ENCODE results near the gene RTN4RL2. TPM values are rescaled to one million over a fixed set of nuclear protein-coding genes. Genes with fewer than 3 reads are reported as not detected.
A peak's percentile ranks its signal among the peaks of the same experiment; 100 is the strongest.

RTN4RL2 gene
- total RNA-seq, 1 donor = 0.36 TPM

DNA sequence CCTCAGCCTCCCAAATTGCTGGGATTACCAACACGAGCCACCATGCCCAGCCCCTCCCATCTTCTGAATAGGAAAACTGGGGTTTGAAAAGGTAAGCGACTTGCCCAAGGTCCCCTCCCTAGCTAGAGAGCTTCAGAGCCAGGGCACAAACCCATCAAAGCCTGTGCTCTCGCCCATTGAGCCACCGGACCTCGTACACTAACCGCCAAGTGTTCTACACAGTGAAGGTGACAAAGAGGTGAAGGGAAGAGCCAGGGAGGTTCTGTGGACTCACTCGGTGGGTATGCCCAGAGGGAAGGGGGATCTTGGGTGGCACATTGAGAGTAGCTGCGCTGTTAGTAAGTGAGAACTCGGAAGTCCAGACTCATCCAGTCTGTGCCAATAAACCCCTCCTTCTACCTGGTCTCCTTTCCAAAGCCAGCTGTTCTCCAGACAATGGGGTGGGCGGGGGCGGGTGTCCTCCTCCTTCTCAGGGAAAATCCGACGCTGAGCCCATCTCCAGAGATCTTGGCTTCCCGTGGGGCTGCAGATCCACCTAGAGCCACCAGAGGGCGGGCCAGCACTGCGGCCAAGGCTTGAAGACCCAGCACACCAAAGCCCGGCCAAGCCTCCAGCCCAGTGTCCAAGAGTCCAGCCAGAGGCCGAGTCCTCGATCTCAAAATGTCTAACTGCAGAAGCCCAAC, 3.2 kb upstream of the RTN4RL2 start:
- Histone ChIP-seq H3K27ac (ENCODE audit: low read depth, low read length) (no peak overlapping the region), H3K36me3 (ENCODE audit: insufficient read depth, low read length) (no peaks in the 10 kb centered on the region), H3K4me3 (ENCODE audit: insufficient read depth, low read length) (no peak overlapping the region), H4K20me1 (ENCODE audit: insufficient read depth, low read length) (no peaks in the 10 kb centered on the region), H3K4me2 (ENCODE audit: insufficient read depth, low read length) (peak overlapping the region; percentile 77), H3K9me3 (ENCODE audit: low read depth, low read length) (no peaks in the 10 kb centered on the region), H3K4me1 (ENCODE audit: insufficient read depth, low read length) (peaks cover 8% of the 10 kb centered on the region), H3K79me2 (ENCODE audit: insufficient read depth, low read length) (no peaks in the 10 kb centered on the region), H3K27me3 (ENCODE audit: insufficient read depth, low read length) (peaks cover 49% of the 10 kb centered on the region), H2AFZ (ENCODE audit: low read length) (peak overlapping the region; percentile 39)
- DNase-seq (ENCODE audit: insufficient read length, low spot score, missing footprints) = peak; percentile 98
- TF ChIP-seq, protein P1, sequence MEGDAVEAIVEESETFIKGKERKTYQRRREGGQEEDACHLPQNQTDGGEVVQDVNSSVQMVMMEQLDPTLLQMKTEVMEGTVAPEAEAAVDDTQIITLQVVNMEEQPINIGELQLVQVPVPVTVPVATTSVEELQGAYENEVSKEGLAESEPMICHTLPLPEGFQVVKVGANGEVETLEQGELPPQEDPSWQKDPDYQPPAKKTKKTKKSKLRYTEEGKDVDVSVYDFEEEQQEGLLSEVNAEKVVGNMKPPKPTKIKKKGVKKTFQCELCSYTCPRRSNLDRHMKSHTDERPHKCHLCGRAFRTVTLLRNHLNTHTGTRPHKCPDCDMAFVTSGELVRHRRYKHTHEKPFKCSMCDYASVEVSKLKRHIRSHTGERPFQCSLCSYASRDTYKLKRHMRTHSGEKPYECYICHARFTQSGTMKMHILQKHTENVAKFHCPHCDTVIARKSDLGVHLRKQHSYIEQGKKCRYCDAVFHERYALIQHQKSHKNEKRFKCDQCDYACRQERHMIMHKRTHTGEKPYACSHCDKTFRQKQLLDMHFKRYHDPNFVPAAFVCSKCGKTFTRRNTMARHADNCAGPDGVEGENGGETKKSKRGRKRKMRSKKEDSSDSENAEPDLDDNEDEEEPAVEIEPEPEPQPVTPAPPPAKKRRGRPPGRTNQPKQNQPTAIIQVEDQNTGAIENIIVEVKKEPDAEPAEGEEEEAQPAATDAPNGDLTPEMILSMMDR (IDR thresholded peaks at IDR 0.05; ENCODE audit: extremely low read depth, low read depth, low read length) = peak; percentile 95

DNA sequence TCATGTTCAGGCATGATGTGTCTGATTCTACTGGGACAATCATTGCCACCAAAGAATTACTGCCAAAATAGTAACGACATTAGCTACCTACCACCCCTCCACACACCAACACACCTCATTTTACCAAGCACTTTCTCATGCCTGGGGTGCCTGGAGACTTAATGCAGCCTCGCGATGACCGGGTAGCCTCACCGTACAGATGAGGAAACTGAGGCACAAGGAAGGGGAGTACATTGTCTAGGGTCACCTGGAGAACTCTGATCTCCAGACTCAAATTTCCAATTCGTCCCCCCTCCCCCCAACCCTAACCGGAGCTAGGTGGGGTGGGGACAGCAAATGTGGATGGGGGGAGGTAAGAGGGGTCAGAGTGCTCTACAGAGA, 2.7 kb upstream of the RTN4RL2 start:
- H2AFZ ChIP-seq (ENCODE audit: low read length) = no peak overlapping the region
- TF ChIP-seq, protein P1 (IDR thresholded peaks at IDR 0.05; ENCODE audit: extremely low read depth, low read depth, low read length) = no peak
- no peaks in the 10 kb centered on the region for H3K79me2 ChIP-seq (ENCODE audit: insufficient read depth, low read length)
- H3K36me3 ChIP-seq (ENCODE audit: insufficient read depth, low read length) = no peaks in the 10 kb centered on the region
- peaks cover 50% of the 10 kb centered on the region for H3K27me3 ChIP-seq (ENCODE audit: insufficient read depth, low read length)
- H3K27ac ChIP-seq (ENCODE audit: low read depth, low read length) = no peak overlapping the region
- peak overlapping the region; percentile 77 for H3K4me2 ChIP-seq (ENCODE audit: insufficient read depth, low read length)
- no peaks in the 10 kb centered on the region for H4K20me1 ChIP-seq (ENCODE audit: insufficient read depth, low read length)
- H3K4me3 ChIP-seq (ENCODE audit: insufficient read depth, low read length) = no peak overlapping the region
- H3K9me3 ChIP-seq (ENCODE audit: low read depth, low read length) = no peaks in the 10 kb centered on the region
- DNase-seq (ENCODE audit: insufficient read length, low spot score, missing footprints) = no peak
- H3K4me1 ChIP-seq (ENCODE audit: insufficient read depth, low read length) = peaks cover 8% of the 10 kb centered on the region

DNA sequence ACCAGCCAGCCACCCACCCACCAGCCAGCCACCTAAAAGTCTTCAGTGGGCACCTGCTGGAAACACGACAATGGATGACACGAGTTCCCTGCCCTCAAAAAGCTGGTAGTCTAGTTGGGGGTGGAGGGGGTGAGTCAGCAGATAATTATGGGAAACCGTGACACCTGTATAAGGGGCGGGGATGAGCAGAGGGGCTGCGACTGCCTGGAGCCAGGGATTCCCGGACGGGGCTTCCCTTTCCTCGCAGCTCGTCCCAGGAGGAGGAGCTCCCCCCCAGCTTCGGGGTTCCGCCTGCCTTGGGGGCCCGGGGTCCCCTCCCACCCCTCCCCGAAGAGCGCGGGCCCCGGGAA, 2.3 kb upstream of the RTN4RL2 start:
- Histone ChIP-seq H3K4me2 (ENCODE audit: insufficient read depth, low read length) (peak overlapping the region; percentile 77), H3K79me2 (ENCODE audit: insufficient read depth, low read length) (no peaks in the 10 kb centered on the region), H3K36me3 (ENCODE audit: insufficient read depth, low read length) (no peaks in the 10 kb centered on the region), H3K27me3 (ENCODE audit: insufficient read depth, low read length) (peaks cover 51% of the 10 kb centered on the region), H3K4me1 (ENCODE audit: insufficient read depth, low read length) (peaks cover 8% of the 10 kb centered on the region), H4K20me1 (ENCODE audit: insufficient read depth, low read length) (no peaks in the 10 kb centered on the region), H3K9me3 (ENCODE audit: low read depth, low read length) (no peaks in the 10 kb centered on the region), H3K4me3 (ENCODE audit: insufficient read depth, low read length) (peak overlapping the region; percentile 60), H2AFZ (ENCODE audit: low read length) (no peak overlapping the region), H3K27ac (ENCODE audit: low read depth, low read length) (no peak overlapping the region)
- TF ChIP-seq, protein P1 (IDR thresholded peaks at IDR 0.05; ENCODE audit: extremely low read depth, low read depth, low read length) = no peak
- DNase-seq (ENCODE audit: insufficient read length, low spot score, missing footprints) = peak; percentile 85

DNA sequence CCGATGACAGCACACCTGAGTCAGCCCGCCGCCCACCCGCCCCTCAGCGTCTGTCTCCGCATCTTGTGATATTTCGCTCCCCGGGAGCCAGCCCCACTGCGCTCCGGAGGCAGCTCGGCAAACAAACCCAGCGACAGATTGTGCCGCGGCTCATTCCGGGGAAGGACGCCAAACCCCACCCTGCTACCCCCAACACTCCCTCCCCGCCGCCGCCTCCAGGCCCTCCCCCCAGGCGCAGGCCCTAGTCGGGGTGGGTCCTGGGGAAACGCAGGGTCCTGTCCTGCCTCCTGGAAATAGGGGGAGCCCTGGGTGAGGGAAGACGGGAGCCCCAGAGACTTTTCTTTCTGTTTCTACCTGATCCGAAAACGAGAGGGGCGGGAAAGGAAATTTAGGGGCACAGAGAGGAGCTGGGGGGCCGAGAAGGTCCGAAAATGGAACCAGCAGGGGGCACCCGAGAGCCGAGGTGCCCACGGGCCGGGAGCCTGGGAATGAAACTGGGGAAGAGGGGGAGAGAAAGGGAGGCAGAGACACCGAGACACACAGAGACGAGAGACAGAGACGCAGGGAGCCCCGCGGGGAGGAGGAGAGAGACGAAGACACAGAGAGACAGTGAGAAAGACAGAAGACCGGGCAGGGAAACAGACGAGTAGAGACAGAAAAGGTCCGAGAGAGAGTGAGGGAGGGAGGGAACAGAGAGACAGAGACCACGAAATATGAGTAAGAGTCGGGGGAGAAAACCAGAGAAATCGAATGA, 1.7 kb upstream of the RTN4RL2 start:
- Histone ChIP-seq H2AFZ (ENCODE audit: low read length) (peak overlapping the region; percentile 49), H4K20me1 (ENCODE audit: insufficient read depth, low read length) (no peaks in the 10 kb centered on the region), H3K9me3 (ENCODE audit: low read depth, low read length) (no peaks in the 10 kb centered on the region), H3K27ac (ENCODE audit: low read depth, low read length) (no peak overlapping the region), H3K79me2 (ENCODE audit: insufficient read depth, low read length) (no peaks in the 10 kb centered on the region), H3K36me3 (ENCODE audit: insufficient read depth, low read length) (no peaks in the 10 kb centered on the region), H3K4me3 (ENCODE audit: insufficient read depth, low read length) (peak overlapping the region; percentile 60), H3K4me2 (ENCODE audit: insufficient read depth, low read length) (peak overlapping the region; percentile 77), H3K4me1 (ENCODE audit: insufficient read depth, low read length) (peaks cover 8% of the 10 kb centered on the region), H3K27me3 (ENCODE audit: insufficient read depth, low read length) (peaks cover 46% of the 10 kb centered on the region)
- TF ChIP-seq, protein P1 (IDR thresholded peaks at IDR 0.05; ENCODE audit: extremely low read depth, low read depth, low read length) = peak; percentile 79
- DNase-seq (ENCODE audit: insufficient read length, low spot score, missing footprints) = peak; percentile 96
